Measurements from ENCODE around the gene HDGFL3. TPM values are rescaled to one million over a fixed set of nuclear protein-coding genes. Genes with fewer than 3 reads are reported as not detected.
"Not testable (repeated sequence)": the region's sequence is repeated elsewhere in the genome, so short reads cannot be mapped to it uniquely, and the experiment has no call there.

HDGFL3 gene
- polyA plus RNA-seq, 3 donors from 2014 or later, result 6.8 to 21.6 (median 10.6) TPM

GRCh38 chr15:83178390-83178789 lies 29.2 kb downstream of the HDGFL3 start:
- no peak overlapping the region for H3K27ac Mint-ChIP-seq
- no peaks in the 10 kb centered on the region for H3K4me1 Mint-ChIP-seq
- no peak overlapping the region for H3K4me3 Mint-ChIP-seq
- no peaks in the 10 kb centered on the region for H3K9me3 Mint-ChIP-seq
- peaks cover 0 to 2% (median 1%) of the 10 kb centered on the region in 3 donors for H3K27me3 Mint-ChIP-seq (ENCODE audit: low read depth in 3 of 3)
- no peak for DNase-seq
- H3K36me3 Mint-ChIP-seq, result no peaks in the 10 kb centered on the region

GRCh38 chr15:83174891-83175290 lies 32.7 kb downstream of the HDGFL3 start:
- H3K27ac Mint-ChIP-seq, result no peak overlapping the region
- H3K4me1 Mint-ChIP-seq, result no peaks in the 10 kb centered on the region
- no peak for DNase-seq
- H3K9me3 Mint-ChIP-seq, result no peaks in the 10 kb centered on the region
- no peaks in the 10 kb centered on the region for H3K36me3 Mint-ChIP-seq
- no peak overlapping the region for H3K4me3 Mint-ChIP-seq
- H3K27me3 Mint-ChIP-seq (ENCODE audit: low read depth in 3 of 3), result no peaks in the 10 kb centered on the region

GRCh38 chr15:83170474-83171165 lies 37.0 kb downstream of the HDGFL3 start:
- no peaks in the 10 kb centered on the region for H3K4me1 Mint-ChIP-seq
- DNase-seq, result no peak
- H3K27ac Mint-ChIP-seq, result no peak overlapping the region
- peaks cover 2 to 14% (median 9%) of the 10 kb centered on the region in 6 donors for H3K9me3 Mint-ChIP-seq
- H3K27me3 Mint-ChIP-seq (ENCODE audit: low read depth in 3 of 3), result no peaks in the 10 kb centered on the region
- H3K4me3 Mint-ChIP-seq, result no peak overlapping the region
- peaks cover 3 to 7% (median 4%) of the 10 kb centered on the region in 3 donors for H3K36me3 Mint-ChIP-seq

- H3K36me3 Mint-ChIP-seq; H3K4me3 Mint-ChIP-seq; DNase-seq; H3K4me1 Mint-ChIP-seq; H3K27me3 Mint-ChIP-seq (ENCODE audit: low read depth in 3 of 3); H3K27ac Mint-ChIP-seq: not testable (repeated sequence)
- peaks cover 2 to 14% (median 9%) of the 10 kb centered on the region in 6 donors for H3K9me3 Mint-ChIP-seq
Measured at GRCh38 chr15:83169576-83169975, 38.0 kb downstream of the HDGFL3 start.

GRCh38 chr15:83166830-83167229 lies 40.8 kb downstream of the HDGFL3 start:
- H3K9me3 Mint-ChIP-seq, result peaks cover 2 to 14% (median 9%) of the 10 kb centered on the region in 6 donors
- H3K27ac Mint-ChIP-seq, result no peak overlapping the region
- H3K4me1 Mint-ChIP-seq, result peaks cover 8 to 21% of the 10 kb centered on the region in 2 donors
- H3K4me3 Mint-ChIP-seq, result no peak overlapping the region
- H3K27me3 Mint-ChIP-seq (ENCODE audit: low read depth in 3 of 3), result peaks cover 0 to 2% (median 0%) of the 10 kb centered on the region in 3 donors
- DNase-seq, result no peak
- H3K36me3 Mint-ChIP-seq, result peaks cover 3 to 7% (median 4%) of the 10 kb centered on the region in 3 donors

- H3K4me3 Mint-ChIP-seq, result no peak overlapping the region
- peaks cover 3 to 7% (median 4%) of the 10 kb centered on the region in 3 donors for H3K36me3 Mint-ChIP-seq
- H3K27me3 Mint-ChIP-seq (ENCODE audit: low read depth in 3 of 3), result peaks cover 0 to 2% (median 0%) of the 10 kb centered on the region in 3 donors
- no peak overlapping the region for H3K27ac Mint-ChIP-seq
- H3K4me1 Mint-ChIP-seq, result peaks cover 8 to 21% of the 10 kb centered on the region in 2 donors
- DNase-seq, result no peak
- peaks cover 2 to 14% (median 9%) of the 10 kb centered on the region in 6 donors for H3K9me3 Mint-ChIP-seq
Measured at GRCh38 chr15:83166218-83166617, 41.4 kb downstream of the HDGFL3 start.

- Mint-ChIP-seq H3K27ac (no peak overlapping the region), H3K4me3 (no peak overlapping the region), H3K9me3 (peaks cover 2 to 14% (median 9%) of the 10 kb centered on the region in 6 donors), H3K36me3 (peaks cover 4 to 7% (median 5%) of the 10 kb centered on the region in 3 donors), H3K27me3 (ENCODE audit: low read depth in 3 of 3) (peaks cover 0 to 2% (median 0%) of the 10 kb centered on the region in 3 donors), H3K4me1 (peaks cover 8 to 21% of the 10 kb centered on the region in 2 donors)
- no peak for DNase-seq
Measured at GRCh38 chr15:83164771-83165404, 42.7 kb downstream of the HDGFL3 start.

GRCh38 chr15:83164111-83164770 lies 43.4 kb downstream of the HDGFL3 start:
- Mint-ChIP-seq H3K36me3 (peaks cover 9 to 12% (median 9%) of the 10 kb centered on the region in 3 donors), H3K4me1 (peaks cover 8 to 21% of the 10 kb centered on the region in 2 donors), H3K9me3 (peaks cover 2 to 14% (median 9%) of the 10 kb centered on the region in 6 donors), H3K27ac (no peak overlapping the region), H3K4me3 (no peak overlapping the region), H3K27me3 (ENCODE audit: low read depth in 3 of 3) (peaks cover 0 to 2% (median 2%) of the 10 kb centered on the region in 3 donors)
- no peak for DNase-seq

GRCh38 chr15:83163032-83163431 lies 44.6 kb downstream of the HDGFL3 start:
- H3K27ac Mint-ChIP-seq, result peak overlapping the region in 2 of 6 donors; percentile 57 to 73
- H3K4me1 Mint-ChIP-seq, result peaks cover 8 to 21% of the 10 kb centered on the region in 2 donors
- no peak for DNase-seq
- peaks cover 0 to 2% (median 2%) of the 10 kb centered on the region in 3 donors for H3K27me3 Mint-ChIP-seq (ENCODE audit: low read depth in 3 of 3)
- peaks cover 6 to 12% (median 7%) of the 10 kb centered on the region in 3 donors for H3K36me3 Mint-ChIP-seq
- H3K4me3 Mint-ChIP-seq, result no peak overlapping the region
- H3K9me3 Mint-ChIP-seq, result peaks cover 2 to 14% (median 8%) of the 10 kb centered on the region in 6 donors

GRCh38 chr15:83160741-83161140 lies 46.9 kb downstream of the HDGFL3 start:
- Mint-ChIP-seq H3K27ac (no peak overlapping the region), H3K4me3 (no peak overlapping the region), H3K4me1 (peaks cover 8 to 21% of the 10 kb centered on the region in 2 donors), H3K27me3 (ENCODE audit: low read depth in 3 of 3) (peaks cover 0 to 2% (median 2%) of the 10 kb centered on the region in 3 donors), H3K9me3 (peaks cover 0 to 1% (median 0%) of the 10 kb centered on the region in 6 donors), H3K36me3 (peaks cover 10 to 14% (median 13%) of the 10 kb centered on the region in 3 donors)
- no peak for DNase-seq

GRCh38 chr15:83158393-83158792 lies 49.2 kb downstream of the HDGFL3 start:
- no peak for DNase-seq
- Mint-ChIP-seq H3K4me1 (peaks cover 5 to 6% of the 10 kb centered on the region in 2 donors), H3K4me3 (no peak overlapping the region), H3K27ac (no peak overlapping the region), H3K36me3 (peaks cover 10 to 14% (median 13%) of the 10 kb centered on the region in 3 donors), H3K27me3 (ENCODE audit: low read depth in 3 of 3) (peaks cover 0 to 2% (median 2%) of the 10 kb centered on the region in 3 donors), H3K9me3 (no peaks in the 10 kb centered on the region)

GRCh38 chr15:83155942-83156341 lies 51.7 kb downstream of the HDGFL3 start:
- peaks cover 10 to 14% (median 13%) of the 10 kb centered on the region in 3 donors for H3K36me3 Mint-ChIP-seq
- H3K9me3 Mint-ChIP-seq, result no peaks in the 10 kb centered on the region
- H3K4me1 Mint-ChIP-seq, result no peaks in the 10 kb centered on the region
- H3K4me3 Mint-ChIP-seq, result no peak overlapping the region
- DNase-seq, result no peak
- peaks cover 0 to 2% (median 0%) of the 10 kb centered on the region in 3 donors for H3K27me3 Mint-ChIP-seq (ENCODE audit: low read depth in 3 of 3)
- peak overlapping the region in 2 of 6 donors; percentile 3 to 5 for H3K27ac Mint-ChIP-seq

- no peak for DNase-seq
- Mint-ChIP-seq H3K4me3 (no peak overlapping the region), H3K9me3 (no peaks in the 10 kb centered on the region), H3K4me1 (no peaks in the 10 kb centered on the region), H3K27me3 (ENCODE audit: low read depth in 3 of 3) (no peaks in the 10 kb centered on the region), H3K36me3 (peaks cover 9 to 19% (median 17%) of the 10 kb centered on the region in 3 donors), H3K27ac (no peak overlapping the region)
Measured at GRCh38 chr15:83153288-83153687, 54.3 kb downstream of the HDGFL3 start.

- Mint-ChIP-seq H3K36me3 (peaks cover 25 to 41% (median 31%) of the 10 kb centered on the region in 3 donors), H3K4me3 (no peak overlapping the region), H3K27ac (no peak overlapping the region), H3K27me3 (ENCODE audit: low read depth in 3 of 3) (no peaks in the 10 kb centered on the region), H3K9me3 (no peaks in the 10 kb centered on the region), H3K4me1 (no peaks in the 10 kb centered on the region)
- DNase-seq, result no peak
Measured at GRCh38 chr15:83144771-83145170, 62.9 kb downstream of the HDGFL3 start.

All from immature natural killer cell (primary cell).